ENCODE data around the gene LETM1.
"Not testable (repeated sequence)": the region's sequence is repeated elsewhere in the genome, so short reads cannot be mapped to it uniquely, and the experiment has no call there.

The LETM1 gene

DNA sequence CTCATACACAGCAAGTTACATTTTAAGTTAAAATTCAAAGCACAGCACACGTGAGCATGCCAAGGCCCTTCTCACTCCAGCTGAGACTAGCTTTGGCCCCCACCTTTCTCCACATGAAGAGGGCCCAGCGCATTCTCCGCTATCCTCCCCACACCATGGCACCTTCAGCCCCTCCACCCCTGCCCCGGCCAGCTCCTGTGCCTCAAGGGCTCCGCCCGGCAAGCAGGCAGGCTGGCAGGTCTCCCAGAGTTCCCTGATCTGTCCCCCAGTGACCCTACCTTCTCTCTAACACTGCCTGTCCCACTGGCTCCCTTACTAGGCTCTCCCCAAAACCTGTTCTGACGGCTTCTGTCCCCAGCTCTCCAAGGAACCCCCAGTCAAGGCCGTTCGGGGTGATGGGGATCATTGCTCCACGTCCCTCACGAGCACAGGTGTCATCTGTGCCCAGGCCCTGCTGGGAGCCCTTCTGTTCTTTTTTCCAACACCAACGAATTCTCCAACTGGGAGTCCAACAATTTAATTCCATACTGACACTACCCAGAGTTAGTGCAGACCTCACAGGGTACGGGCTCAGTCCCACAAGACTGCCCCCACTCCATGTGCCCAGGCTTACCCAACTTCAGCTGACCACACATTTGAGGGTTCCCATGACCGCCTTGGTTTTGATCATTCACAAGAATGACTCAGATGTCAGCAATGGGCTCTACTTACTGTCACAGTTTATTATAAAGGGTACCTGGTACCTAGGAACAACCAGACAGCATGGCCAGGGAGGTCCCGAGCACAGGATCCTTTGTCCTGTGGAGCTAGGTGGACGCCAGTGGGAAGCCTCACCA lies 4.2 kb downstream of the LETM1 start:
- no peak for DNase-seq (ENCODE audit: low read depth)

DNA sequence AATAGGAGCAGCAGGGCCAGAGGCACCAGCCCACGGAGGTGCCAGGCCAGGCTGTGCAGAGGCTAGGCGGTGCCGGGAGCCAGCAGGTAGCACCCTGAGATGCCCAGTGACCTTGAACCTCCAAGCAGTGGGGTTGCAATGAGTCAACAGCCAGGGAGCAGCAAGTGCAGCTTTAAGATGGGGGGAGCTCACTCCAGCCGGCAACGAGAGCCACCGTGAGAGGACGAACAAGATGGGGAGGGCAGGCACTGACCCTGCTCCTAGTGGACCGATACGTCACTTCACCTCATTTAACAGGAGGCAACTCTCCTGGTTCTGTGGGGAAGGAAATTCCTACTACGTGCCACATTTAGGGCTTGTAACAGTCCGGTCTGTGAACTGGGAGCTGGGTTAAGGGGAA lies 4.8 kb downstream of the LETM1 start:
- DNase-seq (ENCODE audit: low read depth) = no peak

DNA sequence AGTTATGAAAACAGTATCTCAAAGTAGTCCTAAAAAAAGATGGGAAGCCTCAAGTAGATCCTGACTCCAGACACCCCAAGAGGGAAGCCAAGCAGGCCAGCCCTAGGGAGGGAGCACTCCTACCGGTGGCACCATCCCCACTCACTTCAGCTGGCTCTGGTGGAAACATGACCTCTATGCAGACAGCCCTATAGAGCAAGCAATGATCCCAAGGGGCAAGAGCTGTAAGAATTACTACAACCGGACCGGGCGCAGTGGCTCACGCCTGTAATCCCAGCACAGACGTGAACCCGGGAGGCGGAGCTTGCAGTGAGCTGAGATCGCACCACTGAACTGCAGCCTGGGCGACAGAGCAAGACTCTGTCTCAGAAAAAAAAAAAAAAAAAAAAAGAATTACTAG lies 5.7 kb downstream of the LETM1 start:
- DNase-seq (ENCODE audit: low read depth) = no peak

DNA sequence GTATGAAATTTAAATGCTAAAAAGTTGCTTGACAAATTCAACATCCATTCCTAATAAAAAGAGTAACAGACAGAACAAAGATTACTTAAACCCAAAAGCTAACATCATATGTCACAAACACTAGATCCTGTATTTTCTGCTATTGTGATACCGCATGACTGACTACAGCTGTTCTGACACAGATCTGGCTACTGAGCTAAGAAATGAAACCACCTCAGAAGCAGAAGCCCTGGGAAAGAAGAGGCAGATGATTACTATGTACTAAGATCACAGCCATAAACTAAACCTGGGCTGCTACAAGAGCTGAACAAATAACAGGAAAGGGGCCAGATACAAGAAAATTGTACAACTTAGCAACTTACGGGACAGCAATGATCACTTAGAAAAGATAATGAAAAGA lies 9.4 kb downstream of the LETM1 start:
- no peak for DNase-seq (ENCODE audit: low read depth)

DNA sequence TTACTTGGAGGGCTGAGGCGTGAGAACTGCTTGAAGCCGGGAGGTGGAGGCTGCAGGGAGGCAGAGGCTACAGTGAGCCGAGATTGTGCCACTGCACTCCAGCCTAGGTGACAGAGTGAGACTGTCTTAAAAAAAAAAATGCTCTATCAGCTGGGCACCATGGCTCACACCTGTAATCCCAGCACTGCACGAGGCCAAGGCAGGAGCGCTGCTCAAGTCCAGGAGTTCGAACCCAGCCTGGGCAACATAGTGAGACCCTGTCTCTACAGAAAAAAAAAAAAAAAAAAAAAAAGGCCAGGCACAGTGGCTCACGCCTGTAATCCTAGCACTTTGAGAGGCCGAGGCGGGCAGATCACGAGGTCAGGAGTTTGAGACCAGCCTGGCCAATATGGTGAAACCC lies 11.3 kb downstream of the LETM1 start:
- not testable (repeated sequence) for DNase-seq (ENCODE audit: low read depth)

DNA sequence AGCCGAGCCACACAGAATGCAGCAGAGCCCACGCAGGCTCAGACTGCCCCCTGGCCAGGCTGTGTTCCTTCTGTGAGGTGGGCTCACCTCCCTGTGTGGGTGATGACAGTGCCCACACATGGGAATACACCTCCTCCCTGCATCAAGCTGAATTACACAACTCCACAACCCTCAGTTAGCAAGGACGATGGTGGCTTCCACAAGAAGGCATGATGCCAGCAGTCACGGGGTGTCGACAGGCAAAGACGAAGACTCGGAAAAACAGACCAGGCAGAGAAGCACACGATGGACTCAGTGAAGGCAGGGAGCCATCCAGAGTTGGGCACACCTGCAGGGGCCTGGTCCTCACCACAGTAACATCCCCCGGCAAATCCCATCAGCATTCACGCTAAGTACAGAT lies 12.1 kb downstream of the LETM1 start:
- no peak for DNase-seq (ENCODE audit: low read depth)

DNA sequence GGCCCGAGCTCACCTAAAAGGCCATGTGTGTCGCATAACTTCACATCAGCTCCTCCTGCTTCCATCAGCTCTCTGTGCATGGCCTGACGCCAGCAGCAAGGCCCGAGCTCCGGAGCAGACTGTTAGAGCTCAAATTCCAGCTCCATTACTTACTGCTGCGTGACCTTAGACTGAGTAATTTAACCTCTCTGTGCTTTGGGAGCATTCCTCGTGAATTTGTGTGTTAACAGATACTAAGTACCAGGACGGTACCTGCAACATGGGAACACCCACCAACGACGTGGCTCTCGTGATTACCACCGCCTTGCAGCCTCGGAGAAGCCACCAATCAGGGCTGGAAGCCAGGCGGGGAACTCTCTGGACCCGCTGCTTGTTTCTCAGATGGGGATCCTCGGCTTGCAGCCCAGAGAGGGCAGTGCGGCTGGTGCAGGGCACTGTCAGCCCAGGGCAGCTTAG lies 12.9 kb downstream of the LETM1 start:
- no peak for DNase-seq (ENCODE audit: low read depth)

DNA sequence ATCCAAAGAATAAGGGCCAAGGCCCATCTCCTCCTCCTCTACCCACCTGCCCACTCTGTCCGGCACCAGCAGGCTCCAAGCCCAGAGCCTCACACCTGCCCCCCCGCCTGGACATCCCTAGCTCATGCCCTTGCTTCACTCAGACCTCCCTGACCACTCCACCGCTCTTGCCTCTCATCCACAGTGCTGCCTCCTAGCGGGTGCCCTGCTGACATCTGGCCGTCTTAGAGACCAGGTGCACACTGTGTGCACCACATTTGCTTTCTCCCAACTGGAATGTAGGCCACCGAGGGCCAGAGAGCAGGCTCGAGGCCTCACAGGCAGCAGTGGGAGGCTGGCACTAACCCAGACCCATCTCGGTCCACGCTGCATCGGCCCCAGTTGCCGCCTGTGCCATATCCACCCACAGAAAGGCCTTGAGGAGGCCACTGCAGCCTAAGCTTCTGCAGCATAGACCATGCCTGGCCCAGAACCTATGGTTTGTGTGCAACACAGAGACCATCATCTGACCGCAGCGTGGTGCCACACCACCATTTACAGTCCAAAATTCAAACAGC lies 13.5 kb downstream of the LETM1 start:
- no peak for DNase-seq (ENCODE audit: low read depth)

DNA sequence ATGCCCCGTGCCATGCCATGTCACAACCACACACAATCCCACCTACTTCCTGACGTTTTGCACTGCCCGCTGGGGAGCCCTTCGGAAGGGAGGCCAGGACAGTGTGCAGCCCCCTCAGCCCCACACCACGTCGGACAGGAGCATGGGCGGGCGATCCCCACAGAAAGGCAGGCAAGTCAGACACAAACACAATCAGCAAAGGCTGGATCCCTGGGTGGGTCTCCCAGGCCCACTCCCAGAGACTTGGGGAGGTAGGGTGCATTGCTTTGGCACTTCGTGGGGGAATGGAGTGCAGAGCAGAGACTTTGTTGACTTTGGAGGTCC lies 14.1 kb downstream of the LETM1 start:
- DNase-seq (ENCODE audit: low read depth) = no peak

DNA sequence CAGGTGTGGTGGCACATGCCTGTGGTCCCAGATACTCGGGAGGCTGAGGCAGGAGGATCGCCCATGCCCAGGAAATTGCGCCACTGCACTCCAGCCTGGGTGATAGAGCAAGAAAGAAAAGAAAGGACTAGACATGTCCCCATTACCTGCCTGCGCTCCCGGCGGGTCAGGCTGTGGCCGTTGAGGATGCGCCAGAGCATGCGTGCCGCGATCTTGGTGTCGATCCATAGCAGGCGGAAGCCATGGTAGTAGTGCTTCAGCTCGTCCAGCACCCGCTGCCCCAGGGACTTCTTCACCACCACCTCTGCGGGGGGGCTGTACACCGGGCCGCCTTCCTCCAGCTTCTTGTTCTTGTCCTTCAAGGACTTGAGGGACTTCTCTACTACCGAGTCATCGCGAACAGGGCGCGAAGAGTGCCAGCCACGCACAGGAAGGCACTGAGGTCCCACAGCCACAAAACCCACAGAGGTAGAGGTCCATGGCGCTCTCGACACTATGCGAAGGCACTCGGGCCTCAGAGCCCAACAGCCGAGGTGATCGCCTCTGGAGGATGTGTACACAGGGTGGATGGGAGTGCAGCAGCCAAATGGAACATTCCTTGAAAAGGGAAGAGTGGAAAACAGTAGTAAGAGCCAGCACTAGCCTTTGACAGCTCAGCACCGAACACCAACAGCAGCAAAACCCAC lies 14.6 kb downstream of the LETM1 start:
- no peak for DNase-seq (ENCODE audit: low read depth)

DNA sequence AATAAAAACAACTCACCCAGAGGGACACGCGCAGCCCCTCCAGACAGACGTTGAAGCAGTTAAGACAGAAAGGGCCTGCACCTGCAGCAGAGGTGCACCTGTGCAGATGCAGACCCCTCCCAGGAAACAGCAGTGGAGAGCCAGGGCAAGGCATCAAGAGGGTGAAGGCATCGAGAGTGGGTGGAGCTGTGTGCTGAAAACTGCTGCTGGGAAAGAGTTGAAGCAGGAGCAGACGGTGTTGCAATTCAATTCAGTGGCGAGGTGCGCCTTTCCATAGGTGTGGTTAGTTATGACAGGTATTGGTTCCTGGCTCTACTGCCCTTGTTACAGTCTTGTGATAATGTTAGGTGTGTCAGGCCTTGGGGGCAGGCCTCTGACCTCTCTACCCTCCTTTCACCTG lies 16.7 kb downstream of the LETM1 start:
- no peak for DNase-seq (ENCODE audit: low read depth)

DNA sequence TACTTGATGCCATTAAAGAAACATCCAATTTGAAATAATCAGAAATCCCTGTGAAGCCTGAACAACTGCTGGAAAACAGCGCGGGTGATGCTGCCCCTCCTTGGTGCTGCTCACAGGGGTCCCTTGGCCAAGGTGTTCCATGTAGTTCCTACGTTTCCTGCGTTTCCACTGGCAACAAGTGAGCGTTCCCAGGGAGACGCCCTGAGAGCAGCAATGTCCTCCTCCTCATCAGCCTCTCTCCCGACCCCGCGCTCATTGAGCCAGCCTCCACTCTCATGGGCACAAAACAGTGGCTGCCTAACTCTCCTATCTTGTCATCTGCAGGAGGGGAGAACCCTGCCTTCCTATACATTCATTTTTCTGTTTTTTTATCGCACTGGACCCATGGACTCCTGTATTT lies 18.9 kb downstream of the LETM1 start:
- no peak for DNase-seq (ENCODE audit: low read depth)

DNA sequence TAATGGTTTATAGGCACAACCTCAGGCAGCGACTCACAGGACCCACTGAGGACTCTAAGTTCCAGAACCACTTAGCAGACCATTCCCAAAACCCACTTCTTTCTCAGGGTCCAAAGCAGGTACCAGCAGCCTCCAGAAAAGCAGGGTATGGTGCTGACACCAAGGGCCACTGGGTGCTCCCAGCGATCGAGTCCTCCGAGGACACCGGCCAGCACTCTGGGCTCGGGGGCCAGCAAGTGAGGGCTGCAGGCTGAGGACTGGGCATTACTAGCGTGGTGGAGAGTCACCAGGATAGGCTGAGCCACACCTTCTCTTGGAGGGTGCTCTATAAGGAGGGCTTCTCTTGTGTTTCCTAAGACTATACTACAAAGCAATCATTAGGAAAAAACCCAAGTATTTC lies 19.3 kb downstream of the LETM1 start:
- no peak for DNase-seq (ENCODE audit: low read depth)

DNA sequence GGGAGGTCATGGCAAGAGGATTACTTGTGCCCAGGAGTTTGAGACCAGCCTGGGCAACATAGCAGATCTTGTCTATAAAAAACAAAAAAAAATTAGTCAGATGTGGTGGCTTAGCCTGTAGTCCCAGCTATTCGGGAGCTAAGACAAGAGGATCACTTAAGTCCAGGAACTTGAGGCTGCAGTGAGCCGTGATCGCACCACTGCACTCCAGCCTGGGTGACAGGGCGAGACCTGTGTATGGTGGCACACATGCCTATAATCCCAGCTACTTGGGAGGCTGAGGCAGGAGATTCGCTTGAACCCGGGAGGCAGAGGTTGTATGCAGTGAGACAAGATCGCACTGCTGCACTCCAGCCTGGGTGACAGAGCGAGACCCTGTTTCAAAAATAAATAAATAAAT lies 20.1 kb downstream of the LETM1 start:
- DNase-seq (ENCODE audit: low read depth) = not testable (repeated sequence)

DNA sequence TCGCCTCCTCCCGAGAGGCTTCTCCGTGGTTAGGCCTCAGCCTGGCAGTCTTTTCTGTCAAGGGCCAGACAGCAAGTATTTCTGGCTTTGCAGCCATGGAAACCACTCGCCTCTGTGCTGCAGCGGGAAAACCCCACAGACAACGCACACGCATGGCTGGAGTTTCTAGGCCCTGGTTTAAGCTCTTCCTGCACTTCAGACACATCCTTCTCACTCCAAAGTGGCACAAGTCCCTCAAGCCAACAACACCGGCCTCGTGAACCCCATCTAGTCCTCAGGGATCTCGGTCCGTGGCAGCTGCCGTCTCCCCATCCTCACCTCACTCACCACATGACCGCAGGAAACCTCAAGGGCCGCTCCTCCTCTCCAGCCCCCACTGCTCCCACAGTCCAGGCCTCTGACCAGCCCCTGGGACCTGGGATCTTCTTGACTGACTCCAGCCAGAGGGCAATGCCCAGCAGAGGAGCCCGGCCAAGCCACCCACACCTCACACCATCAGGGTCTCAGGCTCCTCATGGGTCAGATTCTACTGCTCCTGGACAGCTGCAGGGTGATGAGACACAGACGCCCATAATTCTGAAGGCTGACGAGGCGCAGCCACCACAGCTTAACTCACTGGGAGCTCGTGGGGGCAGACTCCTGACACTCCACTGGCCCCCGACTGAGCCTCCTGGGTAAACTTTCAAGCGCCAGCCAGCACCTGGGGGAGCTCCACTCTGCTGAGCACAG lies 21.7 kb downstream of the LETM1 start:
- DNase-seq (ENCODE audit: low read depth) = no peak

DNA sequence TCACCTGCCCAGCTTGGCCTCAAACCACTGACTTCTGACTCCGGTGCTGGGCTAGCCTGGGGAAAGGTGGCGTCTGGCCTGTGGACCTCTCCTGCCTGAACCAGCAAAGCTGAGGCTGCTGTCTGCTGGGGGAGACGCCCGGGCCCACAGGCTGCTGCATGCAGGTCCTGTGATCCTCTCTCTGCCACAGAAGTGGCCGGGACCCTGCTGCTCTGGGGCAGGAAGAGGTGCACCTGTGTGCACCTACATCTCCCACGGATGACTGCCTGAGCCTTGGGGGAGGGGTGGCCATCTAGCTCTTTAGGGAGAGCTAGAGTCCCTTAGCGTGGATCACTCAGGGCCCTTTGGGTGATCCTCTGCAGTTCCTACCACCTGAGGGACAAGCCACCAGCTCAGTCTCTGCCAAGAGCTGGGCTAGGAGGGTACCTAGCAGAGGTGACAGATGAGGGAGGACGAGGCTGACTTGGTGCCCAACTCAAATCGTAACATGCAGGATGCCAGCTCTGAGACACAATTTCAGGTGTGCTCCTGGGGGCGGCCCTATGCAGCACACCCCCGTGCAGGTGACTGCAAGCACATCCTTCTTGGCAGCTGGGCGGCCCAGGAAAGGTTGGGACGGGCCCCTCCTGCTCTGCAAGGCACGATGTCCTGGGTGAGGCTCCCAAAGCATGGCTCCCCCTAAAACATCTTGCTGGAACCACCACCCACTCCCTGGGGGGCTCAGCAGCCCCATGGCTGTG lies 22.5 kb downstream of the LETM1 start:
- no peak for DNase-seq (ENCODE audit: low read depth)

DNA sequence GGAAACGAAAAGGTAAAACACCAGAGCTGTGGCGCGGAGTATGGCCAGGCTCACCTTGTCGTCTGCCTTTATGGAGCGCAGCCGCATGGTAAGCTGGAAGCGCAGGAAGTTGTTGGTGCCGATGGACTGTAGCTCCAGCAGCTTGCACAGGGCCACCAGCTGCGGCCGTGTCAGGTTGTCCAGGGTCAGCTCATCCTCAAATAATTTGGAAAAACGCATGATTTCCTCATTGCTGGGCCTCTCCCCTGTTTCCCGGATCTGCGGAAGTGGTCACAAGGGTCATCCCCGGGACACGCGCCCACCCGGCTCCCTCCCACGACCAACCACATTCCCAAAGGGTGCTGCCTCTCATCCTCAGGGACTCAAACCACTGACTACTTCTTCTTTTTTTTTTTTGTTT lies 23.3 kb downstream of the LETM1 start:
- no peak for DNase-seq (ENCODE audit: low read depth)

DNA sequence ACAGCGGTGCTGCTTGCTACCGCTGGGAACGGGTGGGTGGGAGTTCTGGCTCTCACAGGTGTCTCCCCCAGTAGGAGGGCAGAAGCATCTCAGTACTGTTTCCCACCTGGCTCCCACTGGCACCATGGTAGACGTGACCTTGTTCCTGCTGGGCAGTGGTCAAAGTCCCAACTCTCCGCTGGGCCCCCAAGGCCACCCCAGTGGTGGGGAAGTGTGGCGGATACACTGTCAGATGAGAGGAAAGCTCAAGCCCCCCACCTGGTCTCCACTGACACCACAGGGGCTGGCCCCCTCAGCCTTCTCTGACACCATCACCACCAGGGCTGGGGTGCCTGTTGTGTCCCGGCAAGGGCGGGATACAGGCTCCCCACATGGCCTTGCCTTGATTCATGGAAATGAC lies 24.6 kb downstream of the LETM1 start:
- DNase-seq (ENCODE audit: low read depth) = no peak

DNA sequence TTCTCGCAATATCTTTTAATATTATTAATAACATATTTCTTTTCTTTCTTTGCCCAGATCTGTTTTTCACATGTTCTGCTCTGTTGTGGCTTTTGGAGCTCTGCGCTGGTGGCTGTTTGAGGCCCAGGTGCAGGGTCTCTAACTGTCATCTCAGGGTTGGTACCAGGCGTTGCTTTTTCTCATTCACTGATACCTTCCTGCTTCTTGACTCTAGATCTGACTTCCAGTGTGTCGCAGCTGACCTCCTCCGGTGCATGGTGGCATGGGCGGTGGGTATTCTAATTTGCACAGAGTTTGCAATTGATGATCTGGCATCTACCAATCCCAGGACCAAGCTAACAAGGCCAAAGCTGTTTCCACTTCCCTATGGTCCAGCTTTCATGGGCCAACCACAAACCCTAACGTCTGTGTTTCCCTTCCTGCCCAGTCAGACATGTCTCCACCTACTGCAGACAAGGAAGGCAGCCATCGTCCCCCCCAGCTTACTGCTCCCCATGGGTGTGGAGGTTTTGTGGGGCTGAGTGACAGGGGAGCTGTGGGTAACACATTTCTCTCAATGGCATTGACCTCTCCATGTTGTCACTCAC lies 25.2 kb downstream of the LETM1 start:
- no peak for DNase-seq (ENCODE audit: low read depth)

DNA sequence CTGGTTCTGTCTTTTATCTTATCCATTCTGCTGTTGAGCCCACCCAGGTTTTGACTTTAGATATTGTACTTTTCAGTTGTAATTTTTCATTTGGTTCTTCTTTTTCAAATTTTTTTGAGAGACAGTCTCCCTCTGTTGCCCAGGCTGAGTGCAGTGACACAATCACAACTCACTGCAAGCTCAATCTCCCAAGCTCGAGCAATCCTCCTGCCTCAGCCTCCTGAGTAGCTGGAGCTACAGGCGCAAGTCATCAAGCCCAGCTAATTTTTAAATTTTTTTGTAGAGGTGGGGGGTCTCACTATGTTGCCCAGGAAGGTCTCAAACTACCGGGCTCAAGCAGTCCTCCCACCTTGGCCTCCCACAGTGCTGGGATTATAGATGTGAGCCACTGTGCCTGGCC lies 25.7 kb downstream of the LETM1 start:
- no peak for DNase-seq (ENCODE audit: low read depth)

DNA sequence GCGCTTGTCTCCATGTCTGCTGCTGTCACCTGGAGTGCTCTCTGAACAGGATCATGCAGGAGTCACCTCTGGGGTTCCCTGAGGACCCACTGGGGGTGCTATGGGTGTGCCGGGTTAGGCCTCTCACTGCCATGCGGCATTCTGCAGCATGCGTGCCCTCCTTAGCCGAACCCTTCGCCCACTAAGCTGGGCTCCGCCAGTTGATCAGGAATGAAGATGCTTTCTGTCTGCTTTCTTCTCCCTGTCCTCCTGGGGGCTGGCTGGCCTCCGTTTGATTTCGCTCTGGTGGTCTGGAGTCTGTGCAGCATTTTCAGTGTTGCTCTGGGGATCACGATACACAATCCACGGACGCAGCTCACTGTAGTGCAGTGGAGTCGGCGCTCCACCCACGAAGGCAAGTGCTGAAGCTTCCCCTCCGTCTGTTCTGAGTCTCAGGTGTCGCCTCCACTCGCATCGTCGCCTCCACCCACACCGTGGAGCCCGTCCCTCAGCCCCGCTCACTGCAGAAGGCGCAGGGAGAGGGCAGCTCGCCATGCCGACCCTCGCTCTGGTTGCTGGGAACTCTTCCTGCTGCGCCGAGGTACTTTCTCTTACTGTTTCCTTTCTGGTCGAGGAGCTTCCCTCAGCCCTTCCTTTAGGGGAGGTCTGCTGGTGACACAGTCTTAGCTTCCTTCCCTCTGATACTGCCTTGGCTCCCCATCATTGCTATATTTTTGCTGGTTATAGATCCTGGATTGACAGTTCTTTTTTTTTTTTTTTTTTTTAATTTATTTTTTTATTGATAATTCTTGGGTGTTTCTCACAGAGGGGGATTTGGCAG lies 29.2 kb downstream of the LETM1 start:
- DNase-seq (ENCODE audit: low read depth) = no peak

Measured in stimulated activated CD8-positive, alpha-beta memory T cell treated with anti-CD3 and anti-CD28 coated beads, Interleukin-4, amount 100 ng/mL, for 24 hours (primary cell).